Ectodermal cell (in vitro differentiated cells): ENCODE measurements around the gene AIG1.

Experiments
- H3K27ac ChIP-seq: 2 replicates; pipeline ENCODE4 v1.7.0; 2013; ENCODE audit warnings: mild to moderate bottlenecking, low read depth, low read length; ENCODE audit not compliant: insufficient read depth, poor library complexity, severe bottlenecking
- H3K27me3 ChIP-seq: 2 replicates; pipeline ENCODE4 v1.7.0; 2013; ENCODE audit warnings: mild to moderate bottlenecking, low read length; ENCODE audit not compliant: insufficient read depth, control insufficient read depth, poor library complexity, severe bottlenecking
- H3K36me3 ChIP-seq: one replicate; pipeline ENCODE4 v1.7.0; 2013; ENCODE audit warnings: low read length; ENCODE audit not compliant: control insufficient read depth, insufficient read depth
- H3K4me1 ChIP-seq: one replicate; pipeline ENCODE4 v1.7.0; 2013; ENCODE audit warnings: low read length; ENCODE audit not compliant: control insufficient read depth, insufficient read depth
- H3K4me3 ChIP-seq: 2 replicates; pipeline ENCODE4 v1.7.0; 2013; ENCODE audit warnings: low read depth, low read length, control low read depth; ENCODE audit not compliant: insufficient read depth
- H3K9me3 ChIP-seq: 2 replicates; pipeline ENCODE4 v1.7.0; 2013; ENCODE audit warnings: mild to moderate bottlenecking, low read length, moderate library complexity; ENCODE audit not compliant: control insufficient read depth
- WGBS, 2 experiments: methylation state at CpG; one replicate each; pipeline ENCODE4 v1.1.7; 2013; ENCODE audit warnings: missing lambda C conversion rate in 2 of 2; 5-methylcytosine and 5-hydroxymethylcytosine counted together

The AIG1 gene

DNA sequence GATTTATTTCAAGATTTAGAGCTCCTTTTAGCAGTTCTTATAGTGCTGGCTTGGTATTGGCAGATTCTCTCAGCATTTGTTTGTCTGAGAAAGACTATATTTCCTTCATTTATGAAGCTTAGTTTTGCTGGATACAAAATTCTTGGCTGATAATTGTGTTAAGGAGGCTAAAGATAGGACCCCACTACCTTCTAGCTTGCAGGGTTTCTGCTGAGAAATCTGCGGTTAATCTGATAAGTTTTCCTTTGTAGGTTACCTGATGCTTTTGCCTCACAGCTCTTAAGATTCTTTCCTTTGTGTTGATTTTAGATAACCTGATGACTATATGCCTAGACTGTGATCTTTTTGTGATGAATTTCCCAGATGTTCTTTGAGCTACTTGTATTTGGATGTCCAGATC lies 114.3 kb downstream of the AIG1 start:
- 96 to 100% methylated on average over 1 of the region's 1 CpG for WGBS, 2 experiments
- H3K4me3 ChIP-seq, result no peak overlapping the region

DNA sequence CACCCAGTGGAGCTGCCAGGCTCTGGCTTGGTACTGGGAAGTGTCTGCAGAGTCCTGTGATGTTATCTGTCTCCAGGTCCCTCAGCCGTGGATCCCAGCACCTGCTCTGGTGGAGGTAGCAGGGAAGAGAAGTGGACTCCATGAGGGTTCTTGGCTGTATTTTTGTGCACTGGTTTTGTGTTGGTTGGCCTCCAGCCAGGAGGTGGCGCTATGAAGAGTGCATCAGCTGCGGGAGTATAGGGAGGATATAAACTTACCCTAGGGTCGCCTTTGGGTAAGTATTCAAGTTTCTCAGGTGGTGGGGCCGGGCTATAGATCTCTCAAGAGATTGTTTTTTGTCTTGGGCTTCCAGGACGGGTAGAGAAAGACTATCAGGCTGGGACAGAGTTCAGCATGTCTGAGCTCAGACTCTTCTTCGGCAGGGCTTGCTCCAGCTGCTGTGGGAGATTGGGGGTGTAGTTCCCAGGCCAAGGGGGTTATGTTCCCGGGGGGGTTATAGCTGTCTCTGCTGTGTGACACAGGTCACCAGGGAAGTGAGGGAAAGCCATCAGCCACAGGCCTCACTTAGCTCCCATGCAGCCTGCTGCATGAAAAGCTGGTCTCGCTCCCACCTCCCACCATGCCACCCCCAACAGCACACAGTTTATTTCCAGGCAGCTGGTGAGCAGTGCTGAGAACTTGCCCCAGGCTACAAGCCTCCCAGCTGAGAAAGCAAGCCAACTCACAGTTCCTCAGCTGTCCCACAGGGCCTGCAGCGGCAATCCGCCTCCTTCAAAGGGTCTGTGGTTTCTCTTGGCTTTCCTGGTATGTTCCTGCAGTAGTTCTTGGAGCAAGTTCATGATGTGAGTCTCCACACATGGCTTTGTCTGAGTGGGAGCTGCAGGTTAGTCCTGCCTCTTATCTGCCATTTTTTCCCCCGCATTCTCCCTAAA lies 115.7 kb downstream of the AIG1 start:
- WGBS, 2 experiments, result 91 to 93% methylated on average over 12 of the region's 12 CpGs
- Histone ChIP-seq H3K4me1 (no peaks in the 10 kb centered on the region), H3K27ac (no peak overlapping the region), H3K36me3 (no peaks in the 10 kb centered on the region), H3K9me3 (no peaks in the 10 kb centered on the region), H3K4me3 (no peak overlapping the region), H3K27me3 (no peaks in the 10 kb centered on the region)

More for the DNA sequence above, 114.3 kb downstream of the AIG1 start:
- H3K9me3 ChIP-seq, result no peaks in the 10 kb centered on the region
- no peaks in the 10 kb centered on the region for H3K4me1 ChIP-seq
- H3K27ac ChIP-seq, result no peak overlapping the region
- no peaks in the 10 kb centered on the region for H3K27me3 ChIP-seq
- H3K36me3 ChIP-seq, result no peaks in the 10 kb centered on the region

DNA sequence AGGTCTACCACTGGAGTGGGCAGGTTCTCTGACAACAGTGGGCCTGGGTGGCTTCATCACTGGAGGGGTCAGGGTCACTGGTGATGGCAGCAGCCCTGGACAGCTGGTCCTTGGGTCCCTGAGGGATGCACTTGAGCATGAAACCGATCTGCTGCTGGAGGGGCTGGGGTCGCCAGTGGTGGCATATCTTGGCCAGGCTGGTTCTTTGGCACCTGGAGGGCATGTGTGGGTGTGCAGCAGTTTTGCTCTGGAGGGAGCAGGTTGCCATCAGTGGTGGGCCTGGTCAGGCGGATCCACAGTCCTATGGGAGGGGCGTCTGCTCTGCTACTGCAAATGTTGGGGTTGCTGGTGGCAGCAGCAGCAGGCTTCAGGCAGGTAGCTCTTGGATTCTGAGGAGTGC lies 117.0 kb downstream of the AIG1 start:
- H3K36me3 ChIP-seq, result no peaks in the 10 kb centered on the region
- no peaks in the 10 kb centered on the region for H3K4me1 ChIP-seq
- no peaks in the 10 kb centered on the region for H3K27me3 ChIP-seq
- H3K9me3 ChIP-seq, result no peaks in the 10 kb centered on the region
- WGBS, 2 experiments, result 94 to 97% methylated on average over 4 of the region's 4 CpGs
- no peak overlapping the region for H3K27ac ChIP-seq
- H3K4me3 ChIP-seq, result no peak overlapping the region

DNA sequence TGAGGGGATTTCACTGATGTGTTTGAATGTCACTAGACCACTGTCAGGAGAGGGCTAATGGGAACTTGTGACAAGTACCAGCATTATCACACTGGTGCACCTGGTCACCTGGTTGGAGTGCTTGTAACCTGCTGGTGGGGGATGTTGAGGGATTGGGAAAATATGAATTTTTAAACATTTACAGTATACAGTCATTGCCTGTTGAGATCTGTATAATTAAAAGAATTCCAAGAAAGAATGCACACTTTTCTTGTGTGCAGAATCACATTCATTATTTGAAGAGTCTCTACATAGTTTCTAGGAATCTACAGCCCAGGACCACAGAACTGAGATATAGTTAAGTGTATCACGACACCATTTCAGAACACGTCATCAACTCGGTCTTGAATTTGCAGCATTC lies 118.4 kb downstream of the AIG1 start:
- Histone ChIP-seq H3K4me3 (no peak overlapping the region), H3K36me3 (no peaks in the 10 kb centered on the region), H3K9me3 (no peaks in the 10 kb centered on the region), H3K27ac (no peak overlapping the region), H3K4me1 (no peaks in the 10 kb centered on the region), H3K27me3 (no peaks in the 10 kb centered on the region)
- WGBS, 2 experiments, result 90 to 96% methylated on average over 3 of the region's 3 CpGs

DNA sequence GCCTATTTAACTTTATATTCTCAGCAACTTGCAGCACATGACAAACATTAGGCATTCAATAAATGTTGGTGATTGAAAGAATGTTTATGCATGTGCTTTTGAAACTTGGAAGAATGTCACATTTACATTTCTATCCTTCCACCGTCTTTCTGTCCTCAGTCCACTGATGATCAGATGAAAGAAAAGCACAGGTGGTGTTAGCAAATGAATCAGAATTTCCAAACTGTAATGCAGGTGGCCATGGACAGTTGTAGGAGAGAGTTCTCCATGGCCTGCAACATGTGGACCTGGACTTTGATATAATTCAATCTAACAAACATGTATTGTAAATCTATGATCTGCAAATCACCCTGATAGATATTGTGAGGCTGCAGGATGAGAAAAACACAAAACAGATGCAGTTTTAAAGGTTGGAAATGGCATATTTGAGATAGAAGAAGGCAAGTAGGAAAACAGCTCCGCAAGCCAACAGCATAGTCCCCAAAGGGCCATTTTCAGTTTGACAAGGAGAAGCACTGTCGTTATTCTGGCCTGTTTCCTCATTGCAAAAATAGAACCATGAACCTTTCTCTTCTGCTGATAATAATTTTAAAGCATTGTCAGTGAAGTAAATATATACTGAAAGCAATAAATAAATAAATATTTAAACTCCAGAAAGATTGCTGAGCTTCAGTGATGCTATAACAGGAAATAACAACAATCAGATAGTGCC lies 119.4 kb downstream of the AIG1 start:
- Histone ChIP-seq H3K4me3 (no peak overlapping the region), H3K9me3 (no peaks in the 10 kb centered on the region), H3K27me3 (no peaks in the 10 kb centered on the region), H3K4me1 (no peaks in the 10 kb centered on the region), H3K36me3 (no peaks in the 10 kb centered on the region), H3K27ac (no peak overlapping the region)
- 89 to 90% methylated on average over 3 of the region's 3 CpGs for WGBS, 2 experiments

DNA sequence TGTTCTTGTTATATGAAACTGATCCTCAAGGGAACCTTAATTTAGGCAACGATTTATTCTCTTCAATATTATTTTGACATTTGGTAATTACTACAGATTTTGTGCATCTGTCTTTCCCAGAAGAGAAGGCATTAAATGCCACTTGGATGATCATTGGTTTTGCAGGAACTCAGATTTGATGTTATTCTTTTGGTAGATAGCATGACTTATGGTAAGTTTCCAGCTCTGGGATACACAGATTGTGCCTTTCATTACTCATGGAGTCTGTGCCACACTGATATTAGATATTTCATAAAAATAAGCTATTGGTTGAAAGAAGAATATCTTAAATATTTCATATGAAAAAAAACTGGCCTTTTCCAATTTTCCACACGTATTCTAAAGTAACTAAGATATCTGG lies 120.1 kb downstream of the AIG1 start:
- WGBS, 2 experiments, result 90% methylated on average over 2 of the region's 2 CpGs; no CpG with 5 or more reads in 1 of the 2 experiments
- Histone ChIP-seq H3K36me3 (no peaks in the 10 kb centered on the region), H3K9me3 (no peaks in the 10 kb centered on the region), H3K27ac (no peak overlapping the region), H3K4me3 (no peak overlapping the region), H3K4me1 (no peaks in the 10 kb centered on the region), H3K27me3 (no peaks in the 10 kb centered on the region)

DNA sequence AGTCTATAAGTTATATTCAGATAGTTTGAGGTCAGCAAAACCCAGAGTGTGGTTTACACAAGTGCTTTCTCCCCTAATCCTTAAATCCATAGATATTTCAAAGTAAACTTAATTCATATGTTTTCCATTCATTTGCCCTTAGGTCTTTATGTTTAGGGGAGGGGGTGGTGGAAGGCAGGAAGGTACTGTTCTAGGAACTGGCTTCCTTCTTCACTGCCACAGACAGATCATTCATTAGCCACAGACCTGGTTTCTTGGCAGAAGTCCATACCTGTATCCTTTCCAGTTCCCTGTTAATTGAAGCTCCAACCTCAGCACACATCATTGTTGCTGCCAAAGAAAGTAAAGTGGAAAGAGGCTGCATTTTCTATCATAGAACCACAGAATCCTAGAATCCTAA lies 123.0 kb downstream of the AIG1 start:
- Histone ChIP-seq H3K27me3 (no peaks in the 10 kb centered on the region), H3K36me3 (no peaks in the 10 kb centered on the region), H3K4me1 (no peaks in the 10 kb centered on the region), H3K27ac (no peak overlapping the region), H3K4me3 (no peak overlapping the region), H3K9me3 (no peaks in the 10 kb centered on the region)

DNA sequence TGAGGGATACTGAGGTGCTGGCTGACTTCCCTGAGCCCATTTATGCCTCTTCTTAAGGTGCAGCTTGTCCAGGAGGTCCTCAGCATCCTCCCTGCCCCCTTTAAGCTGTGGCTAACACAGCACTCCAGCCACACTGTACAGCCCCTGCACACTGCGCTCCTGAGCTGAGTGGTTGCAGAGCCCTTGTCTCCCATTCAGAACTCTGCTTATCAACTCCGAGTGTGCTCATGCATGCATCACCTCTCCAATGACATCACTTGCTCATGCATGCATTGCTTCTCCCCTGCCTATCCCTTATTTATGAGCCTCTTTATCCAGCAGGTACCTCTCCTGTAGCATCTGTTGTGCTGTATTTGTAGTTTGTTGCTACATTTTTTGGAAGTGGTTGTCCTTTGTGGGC lies 124.6 kb downstream of the AIG1 start:
- no peak overlapping the region for H3K4me3 ChIP-seq
- no peaks in the 10 kb centered on the region for H3K9me3 ChIP-seq
- no peak overlapping the region for H3K27ac ChIP-seq
- no peaks in the 10 kb centered on the region for H3K36me3 ChIP-seq
- WGBS, 2 experiments, result 96 to 97% methylated on average over 2 of the region's 2 CpGs
- no peaks in the 10 kb centered on the region for H3K27me3 ChIP-seq
- no peaks in the 10 kb centered on the region for H3K4me1 ChIP-seq

DNA sequence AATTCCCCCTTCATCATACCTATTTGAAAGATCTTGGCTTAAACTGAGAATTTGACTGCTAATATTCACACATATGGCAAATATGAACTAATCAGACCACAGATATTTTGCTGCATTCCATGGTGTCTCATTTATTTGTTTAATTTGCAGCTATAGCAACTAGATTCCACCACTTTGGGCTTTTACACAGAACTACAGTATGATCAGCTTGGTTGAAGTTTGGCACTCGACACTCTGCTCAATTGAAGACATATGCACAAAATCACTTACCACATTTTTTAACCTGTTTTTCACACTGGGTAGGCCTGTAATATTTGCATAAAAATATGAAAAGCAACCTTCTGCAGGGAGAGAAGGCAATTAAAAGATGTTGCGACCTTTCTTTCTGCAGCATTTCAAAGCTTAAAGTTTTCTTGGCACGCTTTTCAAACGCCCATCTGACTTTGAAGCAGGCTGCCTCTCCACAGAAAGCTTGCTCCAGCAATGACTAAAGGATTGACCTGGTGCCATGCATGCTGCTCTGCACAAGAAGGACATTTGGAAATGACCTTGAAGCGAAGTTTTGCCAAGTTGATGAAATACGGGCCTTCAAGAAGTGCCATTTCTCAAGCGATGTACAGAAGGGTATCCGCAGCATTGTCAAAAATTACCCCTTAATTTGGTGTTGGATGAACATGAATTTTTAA lies 126.7 kb downstream of the AIG1 start:
- Histone ChIP-seq H3K9me3 (no peaks in the 10 kb centered on the region), H3K4me1 (no peaks in the 10 kb centered on the region), H3K36me3 (no peaks in the 10 kb centered on the region), H3K27me3 (no peaks in the 10 kb centered on the region), H3K27ac (no peak overlapping the region), H3K4me3 (no peak overlapping the region)
- 96% methylated on average over 8 of the region's 8 CpGs for WGBS, 2 experiments

DNA sequence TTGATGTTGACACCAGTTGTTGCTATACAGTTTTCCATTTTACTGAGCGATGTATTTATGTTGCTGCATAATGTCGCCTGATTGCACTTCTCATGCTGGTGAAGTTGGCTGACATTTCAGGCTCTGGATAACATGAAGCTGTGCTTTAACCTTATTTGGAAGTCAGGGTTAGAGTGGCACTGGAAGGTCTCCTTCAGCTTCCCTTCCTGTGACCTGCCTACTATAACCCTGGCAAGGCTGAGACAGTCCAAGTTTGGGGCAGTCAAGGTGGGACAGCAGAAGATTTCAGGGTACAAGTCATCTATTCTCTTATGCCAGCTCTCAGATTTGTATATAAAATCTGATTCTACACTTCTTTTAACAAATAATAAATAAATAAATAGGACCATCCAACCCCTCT lies 127.6 kb downstream of the AIG1 start:
- no peaks in the 10 kb centered on the region for H3K4me1 ChIP-seq
- H3K9me3 ChIP-seq, result no peaks in the 10 kb centered on the region
- no peaks in the 10 kb centered on the region for H3K36me3 ChIP-seq
- no peak overlapping the region for H3K4me3 ChIP-seq
- 96% methylated on average over 2 of the region's 2 CpGs for WGBS, 2 experiments
- no peaks in the 10 kb centered on the region for H3K27me3 ChIP-seq
- no peak overlapping the region for H3K27ac ChIP-seq
